ENCODE data around the gene GJB3.
"Not testable (repeated sequence)": the region's sequence is repeated elsewhere in the genome, so short reads cannot be mapped to it uniquely, and the experiment has no call there.

The GJB3 gene

GRCh38 chr1:34768856-34769255, 12.2 kb upstream of the GJB3 start:
- DNase-seq (ENCODE audit: low read depth), result no peak
- no peak for TF ChIP-seq CTCF (IDR thresholded peaks at IDR 0.05; ENCODE audit: control insufficient read depth, insufficient read depth, low read depth, low read length, missing control alignments)
- no peak overlapping the region for H3K4me3 ChIP-seq (ENCODE audit: control insufficient read depth, low read depth, low read length)

- H3K4me3 ChIP-seq (ENCODE audit: control insufficient read depth, low read depth, low read length), result no peak overlapping the region
- no peak for DNase-seq (ENCODE audit: low read depth)
- TF ChIP-seq CTCF (IDR thresholded peaks at IDR 0.05; ENCODE audit: control insufficient read depth, insufficient read depth, low read depth, low read length, missing control alignments), result no peak
Observed at GRCh38 chr1:34770891-34771504, 10.0 kb upstream of the GJB3 start.

GRCh38 chr1:34771573-34772371, 9.2 kb upstream of the GJB3 start:
- DNase-seq (ENCODE audit: low read depth), result no peak
- no peak for TF ChIP-seq CTCF (IDR thresholded peaks at IDR 0.05; ENCODE audit: control insufficient read depth, insufficient read depth, low read depth, low read length, missing control alignments)
- H3K4me3 ChIP-seq (ENCODE audit: control insufficient read depth, low read depth, low read length), result no peak overlapping the region

- not testable (repeated sequence) for DNase-seq (ENCODE audit: low read depth); H3K4me3 ChIP-seq (ENCODE audit: control insufficient read depth, low read depth, low read length)
Observed at GRCh38 chr1:34773114-34773513, 7.9 kb upstream of the GJB3 start.

- no peak for DNase-seq (ENCODE audit: low read depth)
- no peak overlapping the region for H3K4me3 ChIP-seq (ENCODE audit: control insufficient read depth, low read depth, low read length)
- no peak for TF ChIP-seq CTCF (IDR thresholded peaks at IDR 0.05; ENCODE audit: control insufficient read depth, insufficient read depth, low read depth, low read length, missing control alignments)
Observed at GRCh38 chr1:34774957-34775356, 6.1 kb upstream of the GJB3 start.

- H3K4me3 ChIP-seq (ENCODE audit: control insufficient read depth, low read depth, low read length), result no peak overlapping the region
- no peak for DNase-seq (ENCODE audit: low read depth)
- TF ChIP-seq CTCF (IDR thresholded peaks at IDR 0.05; ENCODE audit: control insufficient read depth, insufficient read depth, low read depth, low read length, missing control alignments), result no peak
Observed at GRCh38 chr1:34776911-34777310, 4.1 kb upstream of the GJB3 start.

- no peak overlapping the region for H3K4me3 ChIP-seq (ENCODE audit: control insufficient read depth, low read depth, low read length)
- TF ChIP-seq CTCF (IDR thresholded peaks at IDR 0.05; ENCODE audit: control insufficient read depth, insufficient read depth, low read depth, low read length, missing control alignments), result no peak
- no peak for DNase-seq (ENCODE audit: low read depth)
Observed at GRCh38 chr1:34777519-34778321, 3.3 kb upstream of the GJB3 start.

All from AG09309 (cell line).